Measurements from ENCODE around the gene RFNG.

The RFNG gene

DNA sequence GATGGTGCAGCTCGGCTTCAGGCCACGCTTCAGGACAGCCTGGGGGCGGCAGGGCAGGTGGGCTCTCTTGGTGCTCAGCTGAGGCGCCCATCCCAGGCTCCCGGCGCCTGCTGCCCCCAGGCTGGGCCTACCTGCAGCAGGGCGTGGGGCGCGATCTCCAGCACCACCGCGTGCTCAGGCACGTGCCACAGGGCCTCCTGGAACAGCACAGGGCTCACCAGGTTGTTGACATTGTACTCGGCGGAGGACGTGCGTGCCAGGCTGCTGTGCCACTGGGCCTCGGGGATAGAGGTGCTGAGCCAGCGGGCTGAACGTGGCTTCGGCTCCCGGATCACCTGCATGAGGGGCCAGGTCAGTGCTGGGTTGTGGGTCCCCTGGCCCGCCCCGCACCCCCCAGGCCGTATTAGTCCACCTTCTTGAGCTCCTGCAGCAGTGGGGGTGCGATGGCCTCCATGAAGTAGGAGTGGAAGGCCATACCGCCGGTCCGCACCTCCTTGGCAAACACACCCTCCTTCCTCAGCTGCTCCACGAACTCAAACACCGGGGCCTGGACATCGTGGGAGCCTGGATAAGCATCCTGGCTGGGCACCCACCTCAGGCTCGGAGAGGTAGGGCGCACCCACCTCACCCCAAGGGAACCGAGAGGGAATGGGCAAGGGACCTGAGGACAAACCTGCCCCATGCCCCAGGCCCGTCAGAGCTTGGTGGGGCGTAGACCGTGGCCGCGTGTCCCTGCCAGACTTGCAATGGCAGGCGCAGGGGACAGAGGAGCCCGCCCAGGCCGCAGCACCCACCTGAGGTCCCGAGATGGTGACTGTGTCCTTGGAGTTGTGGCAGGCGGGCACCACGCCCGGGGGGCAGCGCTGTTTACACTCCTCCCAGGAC is 37.5 kb upstream of the RFNG start:
- DNase-seq = no peak

DNA sequence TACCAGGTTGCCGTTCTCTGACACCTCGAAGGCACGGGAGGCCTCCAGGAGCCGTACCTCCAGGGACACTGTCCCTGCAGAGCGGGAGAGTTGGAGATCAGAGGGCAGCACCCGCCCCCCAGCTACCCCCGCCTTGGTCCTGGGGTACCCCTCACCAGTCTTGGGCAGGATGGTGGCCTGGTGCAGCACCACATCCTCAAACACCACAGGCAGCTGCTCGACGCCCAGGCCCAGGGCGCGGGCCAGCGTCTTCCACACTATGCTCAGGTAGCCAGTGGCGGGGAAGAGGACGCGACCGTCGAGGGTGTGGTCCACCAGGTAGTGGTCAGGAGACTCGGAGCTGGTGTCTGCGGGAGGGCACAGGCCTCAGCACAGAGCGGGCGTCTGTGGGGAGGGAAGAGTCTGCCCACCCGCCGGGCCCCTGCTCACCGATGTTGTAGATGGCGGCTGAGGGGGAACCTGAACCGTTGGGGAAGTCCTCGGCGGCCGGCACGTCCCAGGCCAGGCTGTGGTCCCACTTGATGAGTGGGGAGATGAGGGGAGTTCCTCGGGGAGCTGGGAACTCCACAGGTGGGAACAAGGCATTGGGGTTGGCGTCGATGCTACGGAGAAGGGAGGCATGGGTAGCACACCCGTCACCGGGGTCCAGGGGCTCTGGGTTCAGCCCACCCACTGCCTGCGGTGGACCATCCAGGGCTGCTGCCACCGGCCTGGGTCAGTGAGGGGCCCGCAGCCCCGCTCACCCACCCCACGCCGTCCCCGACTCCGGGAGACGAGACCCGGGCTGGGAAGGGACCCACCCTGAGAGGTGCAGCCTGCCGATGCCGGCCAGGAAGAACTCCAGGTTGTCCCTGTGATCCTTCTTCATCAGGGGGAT is 36.6 kb upstream of the RFNG start:
- no peak for DNase-seq

DNA sequence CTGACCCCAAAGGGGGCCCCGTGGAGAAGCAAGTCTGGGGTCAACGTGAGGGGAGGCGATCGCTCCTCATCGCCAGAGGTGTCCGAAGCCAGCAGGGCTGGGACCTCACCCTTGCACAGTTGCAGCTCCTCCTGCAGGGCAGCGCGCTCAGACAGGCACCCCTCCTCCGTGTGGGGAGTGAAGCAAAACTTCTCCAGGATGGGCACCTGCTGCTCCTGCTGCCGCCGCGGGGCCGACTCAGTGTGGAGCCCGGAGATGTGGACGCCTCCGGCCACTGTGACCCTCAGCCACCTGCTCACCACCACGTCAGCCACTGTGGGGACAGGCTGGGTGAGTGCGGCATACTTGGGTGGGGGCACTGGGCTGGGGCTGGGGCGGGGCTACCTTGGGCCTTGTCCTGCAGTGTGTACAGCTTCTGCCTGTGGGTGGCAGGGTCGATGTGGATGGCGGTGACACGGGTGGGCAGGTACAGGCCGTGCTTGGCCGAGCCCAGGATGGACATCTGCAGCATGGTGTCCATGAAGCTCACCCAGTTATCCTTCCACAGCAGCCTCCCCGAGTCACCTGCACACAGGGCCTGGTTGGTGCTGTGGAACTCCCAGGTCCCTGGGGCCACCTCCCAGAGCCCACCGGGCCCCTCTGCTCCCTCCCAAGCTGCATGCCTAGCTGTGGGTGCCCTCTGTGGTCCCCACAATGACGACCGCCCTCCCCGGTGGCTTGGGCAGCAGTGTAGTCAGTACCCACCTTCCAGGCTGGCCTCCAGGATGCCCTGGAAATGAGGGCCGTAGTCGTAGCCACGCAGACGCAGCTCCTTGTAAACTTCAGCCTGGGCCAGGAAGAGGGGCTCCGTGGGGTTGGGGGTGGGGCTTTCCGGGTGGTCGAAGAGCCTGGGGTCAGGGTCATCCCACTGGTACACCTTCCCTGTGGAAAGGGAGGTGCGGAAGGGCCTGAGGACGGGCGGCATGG is 35.6 kb upstream of the RFNG start:
- no peak for DNase-seq

DNA sequence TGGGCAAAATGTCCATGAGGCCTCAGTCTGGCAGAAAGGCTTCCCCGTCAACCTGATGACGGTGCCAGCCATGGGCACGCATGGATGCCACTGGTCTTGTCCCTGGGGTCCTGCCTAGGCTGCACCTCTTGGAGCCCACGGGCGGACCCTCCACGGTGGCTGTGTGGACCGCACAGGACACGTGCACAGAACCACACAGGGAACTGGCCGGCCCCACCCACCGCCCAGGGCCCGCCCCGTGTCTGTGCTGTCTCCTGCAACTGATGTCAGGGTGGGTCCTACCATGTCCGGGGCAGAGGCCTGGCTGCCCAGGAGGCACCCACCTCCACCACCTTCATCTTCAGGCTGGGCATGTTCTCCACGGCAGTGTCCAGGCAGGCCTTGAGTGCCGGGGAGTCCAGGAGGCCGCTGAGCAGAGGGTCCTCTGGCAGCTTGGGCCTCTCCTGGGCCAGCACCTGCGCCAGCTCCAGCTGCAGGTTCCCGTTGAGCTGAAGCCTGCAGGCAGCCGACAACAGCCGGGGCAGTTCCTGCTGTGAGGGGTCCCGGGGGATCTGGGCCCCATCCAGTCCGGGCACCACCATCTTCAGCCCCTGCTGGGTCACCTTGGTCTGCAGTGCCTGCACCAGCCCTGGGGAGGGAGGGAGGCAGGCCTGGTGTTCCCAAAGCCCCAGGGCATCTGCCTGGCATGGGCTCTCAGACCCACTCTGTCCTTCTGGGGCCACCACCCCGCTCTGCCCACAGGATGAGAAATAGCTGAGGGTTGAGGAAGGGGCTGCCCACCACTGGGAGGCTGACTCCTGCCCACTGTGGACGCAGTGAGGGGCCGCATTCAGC is 34.5 kb upstream of the RFNG start:
- DNase-seq = no peak

DNA sequence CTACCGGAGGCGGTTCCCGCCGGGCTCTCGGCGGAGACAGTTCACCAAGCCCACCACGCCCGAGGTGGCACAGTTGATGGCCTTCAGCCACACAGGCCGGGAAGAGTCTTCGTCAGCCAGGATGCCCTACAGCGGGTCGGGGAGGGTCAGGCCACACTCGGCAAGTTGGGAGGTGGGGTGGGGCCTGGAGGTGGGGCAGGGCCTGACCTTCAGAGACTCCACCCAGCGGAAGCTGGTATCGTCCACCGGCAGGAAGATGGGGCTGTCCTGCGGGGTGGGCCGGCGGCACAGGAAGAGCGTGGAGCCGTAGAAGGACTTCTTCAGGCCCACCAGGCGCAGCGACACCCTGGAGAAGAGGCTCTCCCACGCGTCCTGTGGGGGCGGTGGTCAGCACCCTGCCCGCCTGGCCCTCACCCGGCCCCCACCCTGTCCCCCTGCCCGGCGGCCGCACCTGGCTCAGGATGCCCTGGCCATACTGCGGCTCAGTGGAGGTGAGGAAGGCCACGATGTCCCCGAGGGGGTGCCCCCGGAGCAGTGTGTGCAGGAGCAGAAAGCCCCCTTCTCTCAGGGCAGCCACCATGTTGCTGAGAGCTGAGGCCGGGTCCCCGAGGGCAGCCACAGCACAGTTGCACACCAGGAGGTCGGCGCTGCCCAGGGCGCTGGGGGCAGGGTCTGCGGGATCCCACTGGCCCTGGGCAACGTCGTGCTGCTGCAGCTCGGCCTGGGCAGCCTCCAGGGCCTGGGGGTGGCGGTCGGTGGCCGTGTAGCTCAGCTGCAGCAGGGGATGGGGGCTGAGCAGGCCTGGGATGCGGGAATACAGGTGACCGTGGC is 33.6 kb upstream of the RFNG start:
- no peak for DNase-seq

DNA sequence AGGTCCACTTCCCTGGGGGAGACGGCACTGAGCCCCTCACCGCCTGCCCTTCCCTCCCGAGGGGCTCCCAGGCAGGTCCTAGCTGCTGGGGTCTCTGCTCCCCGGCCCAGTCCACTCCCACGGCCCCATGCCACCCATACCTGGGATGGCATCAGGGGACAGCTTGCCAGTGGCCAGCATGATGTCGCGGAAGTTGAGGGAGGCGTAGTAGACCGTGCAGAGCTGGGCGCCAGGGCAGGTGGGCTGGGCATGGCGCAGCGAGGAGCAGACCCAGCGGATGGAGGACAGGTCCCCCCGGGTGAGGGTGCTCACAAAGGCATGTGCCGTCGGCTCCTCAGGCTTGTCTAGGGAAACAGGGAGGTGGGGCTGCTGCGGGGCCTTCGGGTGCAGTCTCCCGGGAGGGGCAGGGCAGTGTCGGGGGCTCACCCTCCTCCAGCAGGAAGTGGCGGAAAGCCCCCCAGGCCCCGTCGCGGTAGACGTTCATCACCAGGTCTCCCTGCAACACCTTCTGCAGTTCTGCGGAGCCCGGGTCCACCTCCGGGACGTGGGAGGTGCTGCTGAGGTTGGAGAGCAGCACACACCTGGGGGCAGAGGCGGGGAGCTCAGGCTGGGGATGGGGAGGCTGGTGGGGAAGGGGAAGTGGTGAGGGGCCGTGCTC is 32.9 kb upstream of the RFNG start:
- no peak for DNase-seq

DNA sequence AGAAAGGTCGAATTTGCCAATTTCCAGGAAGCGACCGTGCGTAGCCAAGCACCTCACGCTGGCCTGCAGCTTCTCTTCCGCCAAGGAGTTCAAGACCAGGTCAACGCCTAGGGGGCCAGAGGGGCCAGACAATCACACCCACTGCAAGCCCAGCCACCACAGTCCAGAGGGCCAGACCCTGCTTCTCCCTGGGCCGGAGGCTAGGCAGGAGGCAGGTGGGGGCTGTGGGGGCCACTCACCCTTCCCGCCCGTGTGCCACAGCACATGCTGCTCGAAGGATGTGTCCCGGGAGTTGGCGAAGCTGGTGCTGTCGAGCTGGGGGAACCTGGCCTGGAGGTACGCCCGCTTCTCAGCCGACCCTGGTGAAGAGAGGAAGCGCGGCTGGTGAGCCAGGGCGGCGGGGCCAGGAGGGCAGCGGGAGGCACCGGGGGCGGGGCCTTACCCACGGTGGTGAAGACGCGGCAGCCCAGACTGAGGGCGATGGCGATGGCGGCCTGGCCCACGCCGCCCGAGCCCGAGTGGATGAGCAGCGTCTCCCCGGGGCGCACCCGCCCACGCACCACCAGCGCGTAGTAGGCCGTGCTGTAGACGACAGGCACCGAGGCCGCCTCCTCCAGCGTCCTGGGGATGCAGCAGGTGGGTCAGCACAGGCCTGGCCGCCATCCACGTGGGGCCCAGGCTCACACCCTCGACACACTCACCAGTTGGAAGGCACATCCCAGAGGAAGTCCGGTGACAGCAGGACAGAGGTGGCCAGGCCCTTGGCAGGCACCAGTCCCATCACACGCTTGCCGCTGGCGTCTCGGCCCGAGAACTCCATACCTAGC is 32.1 kb upstream of the RFNG start:
- DNase-seq = no peak

DNA sequence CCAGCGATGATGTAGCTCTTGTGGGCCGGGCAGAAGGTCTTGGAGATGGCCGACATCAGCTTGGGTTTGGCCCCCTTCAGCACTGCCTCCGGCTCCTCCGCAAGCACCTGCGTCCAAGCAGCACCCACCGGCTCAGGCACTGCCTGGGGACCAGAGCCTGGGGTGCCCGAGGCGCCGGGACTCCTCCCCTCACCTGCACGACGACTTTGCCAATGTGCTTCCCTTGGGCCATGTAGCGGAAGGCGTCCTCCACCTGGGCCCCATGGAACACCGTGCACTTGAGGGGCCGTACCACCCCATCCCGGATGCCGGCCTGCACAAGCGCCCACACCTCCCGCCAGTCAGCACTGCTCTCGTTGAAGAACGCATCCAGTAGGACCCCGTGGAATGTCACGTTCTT is 31.4 kb upstream of the RFNG start:
- no peak for DNase-seq

DNA sequence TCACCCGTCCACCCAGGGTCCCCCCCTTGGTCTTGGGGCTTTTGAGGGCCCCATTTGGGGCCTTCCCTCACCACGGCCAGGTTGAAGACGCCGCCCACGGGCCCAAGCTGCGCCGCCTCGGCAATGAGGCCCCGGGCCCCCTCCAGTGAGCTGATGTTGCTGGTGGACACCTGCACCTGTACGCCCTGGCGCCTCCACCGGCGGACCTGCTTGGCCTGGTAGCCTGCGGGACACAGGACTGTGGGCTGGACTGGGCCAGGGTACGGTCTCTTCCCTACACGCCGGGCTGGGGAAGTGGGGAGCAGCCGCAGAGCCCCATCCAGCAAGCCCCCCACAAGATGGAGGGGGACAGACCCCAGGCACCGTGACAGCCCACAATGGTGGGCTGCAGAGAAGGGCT is 30.8 kb upstream of the RFNG start:
- no peak for DNase-seq

DNA sequence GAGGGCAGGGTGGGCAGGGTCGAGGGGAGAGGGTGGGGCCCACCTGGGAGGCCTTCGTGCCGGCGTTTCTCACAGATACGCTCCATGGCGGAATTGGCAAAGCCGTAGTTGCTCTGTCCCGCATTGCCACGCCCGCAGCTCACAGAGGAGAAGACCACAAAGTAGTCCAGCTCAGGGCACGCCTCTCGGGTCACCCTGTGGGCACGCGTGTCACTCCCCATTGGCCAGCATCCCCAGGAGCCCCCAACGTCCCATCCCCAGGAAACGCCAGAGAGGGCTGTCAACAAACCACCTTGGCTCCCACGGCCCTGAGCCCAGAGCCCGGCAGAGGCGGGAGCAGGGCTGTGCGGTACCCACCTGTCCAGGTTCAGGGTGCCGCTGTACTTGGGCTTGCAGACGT is 30.4 kb upstream of the RFNG start:
- no peak for DNase-seq

DNA sequence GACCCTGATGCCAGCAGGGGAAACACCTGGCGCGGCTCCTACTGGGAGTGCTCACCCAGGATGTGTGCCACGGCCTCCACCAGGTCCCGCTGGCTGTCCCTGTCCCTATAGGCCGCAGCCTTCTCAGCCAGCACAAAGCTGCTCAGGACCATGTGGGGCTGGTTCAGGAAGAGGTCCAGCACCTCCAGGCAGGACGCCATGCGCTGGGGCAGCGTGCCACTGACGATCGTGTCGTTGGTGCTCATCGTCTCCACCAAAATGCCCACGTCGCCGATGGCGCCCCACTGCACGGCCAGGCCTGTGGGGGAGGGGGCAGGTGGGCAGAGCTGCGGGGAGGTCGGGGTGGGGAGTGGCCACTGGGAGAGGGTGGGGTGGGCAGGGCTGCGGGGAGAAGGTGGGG is 29.9 kb upstream of the RFNG start:
- no peak for DNase-seq

DNA sequence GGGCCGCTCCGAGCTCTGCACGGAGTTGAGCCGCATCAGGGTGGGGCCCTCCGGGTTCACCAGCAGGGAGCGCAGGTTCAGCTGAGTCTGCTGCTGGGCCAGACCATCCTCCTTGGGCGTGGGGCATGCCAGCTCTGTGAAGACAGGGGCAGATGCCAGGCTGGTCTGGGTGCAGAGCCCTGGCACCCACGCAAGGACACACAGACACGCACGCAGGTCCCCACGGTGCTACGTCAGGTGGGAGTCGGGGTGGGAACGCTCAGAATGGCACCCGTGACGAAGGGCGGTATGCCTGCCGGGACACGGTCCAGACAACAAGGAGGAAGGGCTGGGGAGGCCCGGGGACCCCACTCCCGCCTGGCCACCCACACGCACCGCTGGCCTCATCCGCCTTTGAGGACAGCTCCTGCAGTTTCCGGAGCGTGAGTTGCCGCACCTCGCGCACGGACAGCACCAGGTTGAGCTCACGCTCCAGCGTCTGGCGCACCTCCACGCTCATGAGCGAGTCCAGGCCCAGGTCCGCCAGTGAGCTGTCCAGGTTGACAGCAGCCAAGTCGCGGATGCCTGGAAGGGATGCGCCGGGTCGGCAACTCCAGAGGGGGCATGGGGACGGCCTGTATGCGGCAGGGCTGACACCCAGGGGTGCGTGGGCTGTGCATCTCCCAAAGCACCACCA is 29.3 kb upstream of the RFNG start:
- DNase-seq = no peak

DNA sequence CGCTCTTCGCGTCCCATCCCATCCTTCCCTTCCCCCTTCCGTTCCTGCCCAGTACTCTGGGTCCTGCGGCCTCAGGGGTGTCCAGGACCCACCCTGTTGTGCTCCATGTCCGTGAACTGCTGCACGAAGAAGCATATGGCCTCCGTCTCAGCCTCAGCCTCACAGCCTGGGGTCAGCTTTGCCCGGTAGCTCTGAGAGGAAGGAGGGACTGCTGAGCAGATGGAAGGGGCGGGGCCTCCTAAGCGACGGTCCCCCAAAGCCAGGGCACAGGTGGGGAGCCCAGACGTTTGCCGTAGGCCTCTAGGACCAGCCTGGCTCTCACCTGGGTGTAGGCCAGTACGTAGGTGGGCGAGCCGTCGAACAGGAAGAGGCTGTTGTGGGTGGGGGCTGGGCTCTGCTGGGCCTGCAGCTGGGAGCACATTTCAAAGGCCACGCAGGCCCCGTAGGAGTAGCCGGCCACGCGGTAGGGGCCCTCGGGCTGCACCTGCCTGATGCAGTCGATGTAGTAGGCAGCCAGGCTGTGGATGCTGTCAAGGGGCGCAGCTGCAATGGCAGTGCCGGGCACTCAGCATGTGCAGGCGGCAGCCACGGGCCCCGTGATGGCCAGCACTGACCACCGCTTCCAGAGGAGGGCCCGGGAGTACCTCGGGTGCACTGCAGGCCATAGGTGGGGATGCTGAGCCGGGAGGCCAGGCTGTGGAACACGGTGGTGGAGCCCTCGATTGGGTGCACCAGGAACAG is 28.6 kb upstream of the RFNG start:
- DNase-seq = no peak

DNA sequence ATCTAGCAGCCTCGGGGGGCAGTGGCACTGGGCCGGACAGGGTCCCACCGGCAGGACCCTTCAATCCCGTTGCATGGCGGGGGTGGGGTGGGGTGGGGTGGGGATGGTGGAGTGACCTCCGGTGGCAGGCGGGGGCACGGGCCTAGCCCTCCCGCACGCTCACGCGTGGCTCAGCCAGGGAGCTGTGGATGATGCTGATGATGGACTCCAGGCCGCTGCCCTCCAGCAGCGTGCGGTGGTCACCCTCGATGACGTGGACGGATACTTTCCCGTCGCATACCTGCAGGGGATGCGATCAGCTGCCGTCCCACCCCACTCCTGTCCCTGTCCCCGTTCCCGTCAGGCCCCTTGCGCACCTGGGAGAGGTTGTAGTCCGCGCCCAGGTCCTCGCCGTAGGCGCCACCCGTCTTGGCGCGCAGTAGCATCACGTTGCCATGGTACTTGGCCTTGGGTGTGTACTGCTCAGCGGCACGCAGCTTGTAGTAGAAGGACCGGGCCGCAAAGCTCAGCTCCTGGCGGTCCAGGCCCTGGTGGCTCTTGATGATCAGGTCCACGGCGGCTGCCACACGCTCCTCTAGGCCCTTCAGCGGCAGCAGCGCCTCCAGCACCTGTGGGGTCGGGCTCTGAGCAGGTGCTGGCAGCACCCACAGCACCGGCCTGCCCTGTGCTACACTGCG is 27.5 kb upstream of the RFNG start:
- DNase-seq = no peak

DNA sequence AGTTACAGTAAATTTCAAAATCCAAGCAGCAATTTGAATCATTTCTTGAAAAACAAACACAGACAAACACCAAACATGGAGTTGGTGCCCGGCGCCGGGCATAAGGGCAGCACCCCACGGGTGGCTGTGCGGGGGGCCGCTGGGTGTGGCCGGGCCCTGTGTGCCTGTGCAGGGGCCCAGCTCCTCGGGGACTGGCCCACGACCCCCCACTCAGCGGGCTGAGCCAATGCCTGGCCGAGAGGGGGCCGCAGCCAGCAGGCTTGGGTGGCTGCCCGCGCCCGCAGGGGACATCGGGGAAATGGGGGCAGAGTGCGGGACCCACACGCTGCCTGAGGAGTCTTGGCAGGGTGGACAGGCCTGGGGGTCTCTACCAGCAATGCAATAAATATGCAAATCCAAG is 26.8 kb upstream of the RFNG start:
- no peak for DNase-seq

DNA sequence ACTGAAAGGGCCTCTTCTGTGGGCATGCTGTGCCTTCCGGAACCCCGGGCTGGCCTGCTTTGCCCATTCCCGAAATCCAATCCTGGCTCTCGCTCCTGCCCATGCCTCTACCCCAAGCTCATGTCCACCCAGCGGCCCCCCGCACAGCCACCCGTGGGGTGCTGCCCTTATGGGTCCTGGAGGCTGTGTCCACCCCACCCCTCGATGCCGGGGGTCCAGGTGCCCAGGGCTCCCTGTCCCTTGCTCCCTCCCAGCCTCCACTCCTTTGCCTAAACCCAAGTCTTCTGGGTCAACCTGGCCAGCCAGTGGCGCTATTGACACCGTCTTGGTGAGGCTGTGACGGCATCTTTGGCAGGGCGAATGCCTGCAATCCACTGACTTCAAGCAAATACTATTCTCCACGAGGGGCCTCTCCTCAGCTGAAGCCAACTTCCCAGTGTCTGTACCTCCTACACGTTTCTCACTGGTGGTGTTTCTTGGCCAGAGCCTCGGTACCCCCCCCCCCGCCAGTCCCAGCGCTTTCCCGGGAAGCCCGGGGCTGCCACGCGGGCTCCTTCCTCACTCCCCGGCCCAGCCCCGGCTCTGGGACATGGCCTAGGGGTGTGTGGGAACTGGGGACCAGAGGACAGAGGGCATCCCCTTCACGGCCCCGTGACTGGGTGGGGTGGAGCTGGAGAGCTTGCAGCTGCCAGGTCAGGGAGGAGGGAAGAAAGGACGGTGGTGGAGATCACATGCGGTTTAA is 26.2 kb upstream of the RFNG start:
- no peak for DNase-seq

All from hippocampal formation (tissue), 2 donors.